Cerebellar cortex (tissue), 1 donor: ENCODE results near the gene RBP7.
"Not testable (repeated sequence)": the region's sequence is repeated elsewhere in the genome, so short reads cannot be mapped to it uniquely, and the experiment has no call there.

ENCODE experiments used
- DNase-seq: peaks from one replicate; pipeline ENCODE4 v3.0.0-alpha.2; 2015; ENCODE audit warnings: low spot score

RBP7 gene

DNA sequence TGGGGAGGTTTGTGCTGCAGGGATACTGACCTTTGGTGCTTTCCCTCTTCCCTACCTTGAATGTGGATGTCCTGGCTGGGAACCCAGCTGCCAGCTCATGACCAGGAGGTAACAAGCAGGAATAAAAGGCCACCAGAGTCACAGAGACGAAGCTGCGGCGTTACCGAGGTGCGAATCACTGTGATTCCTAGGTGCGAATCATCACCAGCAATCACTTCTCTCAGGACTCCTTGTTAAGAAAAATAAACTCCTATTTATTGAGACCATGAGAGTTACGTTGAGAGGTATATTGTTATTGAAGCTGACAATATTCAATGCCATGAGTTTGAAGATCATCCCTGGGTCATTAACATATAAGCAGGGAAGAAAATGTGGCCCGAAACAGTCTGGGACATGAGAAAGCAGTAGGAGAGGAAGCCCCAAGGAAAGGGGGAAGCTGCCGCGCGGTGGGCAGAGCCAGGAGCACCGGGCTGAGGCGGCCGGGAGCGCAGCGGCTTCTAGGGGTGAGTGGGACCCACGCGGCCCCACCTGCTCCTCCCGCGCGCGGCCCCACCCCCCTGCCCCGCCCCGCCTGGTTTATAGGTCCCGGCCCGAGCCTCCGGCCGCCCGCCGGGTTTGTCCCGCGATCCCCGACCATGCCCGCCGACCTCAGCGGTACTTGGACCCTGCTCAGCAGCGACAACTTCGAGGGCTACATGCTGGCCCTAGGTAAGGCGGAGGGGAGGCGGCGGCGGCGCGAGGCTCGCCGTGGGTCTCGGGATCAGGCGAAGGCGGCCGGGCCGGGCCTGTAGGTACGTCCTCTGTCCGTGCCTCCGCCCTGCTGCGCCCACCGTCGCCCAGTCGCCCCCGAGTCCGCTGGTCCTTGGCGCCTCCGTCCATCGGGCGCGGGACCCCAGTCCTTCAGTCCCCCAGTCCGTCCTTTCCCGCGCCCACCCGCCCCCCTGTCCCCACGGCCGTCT is at the start of gene RBP7:
RBP7 (plus strand) TSS at position 605 of the 959 bp plus-strand sequence; CDS start at position 636, 31 bp downstream.
- DNase-seq: no peak

DNA sequence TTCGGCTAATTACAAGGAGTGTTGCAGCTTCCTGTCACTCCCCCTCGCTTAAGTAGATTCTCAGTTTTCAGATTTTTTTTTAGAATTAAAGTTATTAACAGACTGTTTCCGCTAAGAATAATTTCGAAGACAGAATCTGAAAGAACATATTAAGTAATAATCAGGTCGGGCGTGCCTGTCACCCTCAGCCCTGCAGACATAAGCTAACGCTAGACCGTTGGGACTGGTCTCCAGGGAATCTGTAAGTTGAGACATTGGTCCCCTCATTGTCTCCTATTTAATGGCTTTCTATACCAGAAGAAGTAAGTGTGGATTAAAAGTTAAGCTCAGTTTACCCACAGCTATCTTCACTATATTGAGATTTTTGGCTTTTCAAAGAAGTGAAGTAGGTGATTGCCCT is 39.3 kb upstream of the RBP7 start:
- DNase-seq: no peak

DNA sequence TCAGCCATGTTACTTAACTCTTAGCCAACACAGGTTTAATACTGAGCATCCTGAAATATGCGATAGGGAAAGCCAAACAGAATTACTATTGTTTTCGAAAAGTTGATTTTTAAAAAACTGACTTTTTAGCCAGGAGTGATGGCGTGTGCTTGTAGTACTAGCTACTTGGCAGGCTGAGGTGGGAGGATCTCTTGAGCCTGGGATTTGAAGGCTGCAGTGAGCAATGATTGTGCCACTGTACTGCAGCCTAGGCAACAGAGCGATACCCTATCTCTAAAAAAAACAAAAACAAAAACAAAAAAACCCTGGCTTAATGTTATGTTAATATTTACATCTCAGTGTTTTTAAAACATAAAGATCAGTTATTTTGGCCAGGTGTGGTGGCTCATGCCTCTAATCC is 37.0 kb upstream of the RBP7 start:
- DNase-seq: no peak

- peak; percentile 31 for DNase-seq
Observed at GRCh38 chr1:9960706-9961562, 36.1 kb upstream of the RBP7 start.

GRCh38 chr1:9984253-9984652 is 12.8 kb upstream of the RBP7 start:
- DNase-seq: no peak

- no peak for DNase-seq
Observed at GRCh38 chr1:9985001-9985400, 12.0 kb upstream of the RBP7 start.

DNA sequence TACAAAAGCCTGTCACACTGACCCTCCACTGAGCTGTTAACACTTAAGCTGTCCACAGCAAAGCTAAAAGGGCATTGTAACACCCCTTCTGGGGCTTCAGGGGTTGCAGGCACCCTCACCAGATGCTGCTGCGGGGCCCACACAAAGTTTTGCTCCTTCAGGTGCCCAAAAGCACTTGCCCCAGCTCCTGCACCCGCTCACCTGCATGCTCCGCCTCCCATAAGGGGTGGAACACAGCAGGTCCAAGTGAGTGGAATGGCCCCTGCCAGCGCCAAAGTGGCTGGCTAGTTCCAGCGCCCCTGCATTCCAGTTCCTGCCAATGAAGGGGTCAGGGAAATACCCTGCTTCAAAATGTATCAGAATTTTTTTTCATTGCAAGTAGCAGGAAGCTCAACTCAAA is 7.3 kb upstream of the RBP7 start:
- no peak for DNase-seq

DNA sequence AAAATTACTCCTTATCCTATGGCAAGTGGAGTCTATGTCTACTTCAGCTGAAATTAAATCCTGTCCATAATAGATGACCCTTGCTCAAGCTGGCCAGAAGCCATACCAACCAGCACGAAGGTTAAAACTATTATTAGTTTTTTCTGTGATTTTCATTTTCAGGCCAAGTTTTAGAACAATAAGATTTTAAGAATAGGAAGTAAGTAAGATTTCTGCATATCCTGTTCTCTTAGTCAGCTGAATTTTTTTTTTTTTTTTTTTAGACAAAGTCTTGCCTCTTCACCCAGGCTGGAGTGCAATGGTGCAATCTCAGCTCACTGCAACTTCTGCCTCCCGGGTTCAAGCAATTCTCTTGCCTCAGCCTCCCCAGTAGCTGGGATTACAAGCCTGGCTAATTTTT is 6.1 kb upstream of the RBP7 start:
- no peak for DNase-seq

GRCh38 chr1:9992910-9993309 is 4.1 kb upstream of the RBP7 start:
- DNase-seq: no peak

GRCh38 chr1:9993561-9994075 is 3.4 kb upstream of the RBP7 start:
- no peak for DNase-seq

GRCh38 chr1:10001016-10001665 is 4.1 kb downstream of the RBP7 start:
- DNase-seq: no peak

- DNase-seq: not testable (repeated sequence)
Observed at GRCh38 chr1:10005248-10005647, 8.2 kb downstream of the RBP7 start.

- DNase-seq: no peak
Observed at GRCh38 chr1:10007169-10007568, 10.1 kb downstream of the RBP7 start.

- no peak for DNase-seq
Observed at GRCh38 chr1:10014016-10014415, 17.0 kb downstream of the RBP7 start.

GRCh38 chr1:10019561-10019960 is 22.5 kb downstream of the RBP7 start:
- no peak for DNase-seq

GRCh38 chr1:10020086-10020485 is 23.1 kb downstream of the RBP7 start:
- DNase-seq: no peak

- not testable (repeated sequence) for DNase-seq
Observed at GRCh38 chr1:10020678-10021077, 23.6 kb downstream of the RBP7 start.

GRCh38 chr1:10021992-10022391 is 25.0 kb downstream of the RBP7 start:
- DNase-seq: not testable (repeated sequence)

DNA sequence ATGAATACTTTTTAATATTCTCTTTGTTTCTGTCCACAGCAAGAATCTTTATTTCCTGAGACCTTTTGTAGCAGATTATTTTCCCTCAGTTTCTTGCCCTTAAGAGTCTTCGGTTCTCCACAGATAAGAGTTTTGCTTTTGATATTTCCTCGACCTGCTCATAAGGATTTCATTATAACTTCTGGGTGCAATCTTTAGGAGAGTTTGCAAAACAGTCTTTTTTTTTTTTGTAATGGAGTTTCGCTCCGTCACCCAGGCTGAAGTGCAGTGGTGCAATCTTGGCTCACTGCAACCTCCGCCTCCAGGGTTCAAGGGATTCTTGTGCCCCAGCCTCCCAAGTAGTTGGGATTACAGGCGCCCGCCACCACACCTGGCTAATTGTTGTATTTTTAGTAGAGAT is 25.6 kb downstream of the RBP7 start:
- DNase-seq: no peak

GRCh38 chr1:10025354-10025753 is 28.3 kb downstream of the RBP7 start:
- DNase-seq: no peak

DNA sequence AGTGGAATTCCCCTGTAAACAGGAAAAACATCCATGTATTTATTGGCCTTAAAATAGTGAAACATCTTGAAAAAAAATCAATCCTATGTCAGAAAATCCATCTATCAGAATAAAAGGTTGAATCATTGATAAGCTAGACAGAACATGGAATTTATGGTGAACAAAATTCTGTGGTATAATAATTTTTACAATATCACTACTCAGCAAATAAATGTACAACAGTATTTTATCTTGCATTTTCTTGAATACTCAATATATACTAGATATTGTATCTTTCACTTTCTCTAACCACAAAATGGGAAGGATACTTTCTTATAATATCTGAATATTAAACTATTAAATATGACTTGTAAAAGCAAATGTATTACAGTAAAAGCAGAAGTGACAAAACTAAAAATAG is 30.0 kb downstream of the RBP7 start:
- DNase-seq: no peak

DNA sequence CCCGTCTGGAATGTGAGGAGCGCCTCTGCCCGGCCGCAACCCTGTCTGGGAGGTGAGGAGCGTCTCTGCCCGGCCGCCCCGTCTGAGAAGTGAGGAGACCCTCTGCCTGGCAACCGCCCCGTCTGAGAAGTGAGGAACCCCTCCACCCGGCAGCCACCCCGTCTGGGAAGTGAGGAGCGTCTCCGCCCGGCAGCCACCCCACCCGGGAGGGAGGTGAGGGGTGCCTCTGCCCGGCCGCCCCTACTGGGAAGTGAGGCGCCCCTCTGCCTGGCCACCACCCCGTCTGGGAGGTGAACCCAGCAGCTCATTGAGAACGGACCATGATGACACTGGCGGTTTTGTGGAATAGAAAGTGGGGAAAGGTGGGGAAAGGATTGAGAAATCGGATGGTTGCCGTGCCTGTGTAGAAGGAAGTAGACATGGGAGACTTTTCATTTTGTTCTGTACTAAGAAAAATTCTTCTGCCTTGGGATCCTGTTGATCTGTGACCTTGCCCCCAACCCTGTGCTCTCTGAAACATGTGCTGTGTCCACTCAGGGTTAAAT is 32.0 kb downstream of the RBP7 start:
- DNase-seq: not testable (repeated sequence)
